Right lobe of liver (tissue), 6 donors: Measurements from ENCODE around the gene CEP164. TPM values are rescaled to one million over a fixed set of nuclear protein-coding genes. Genes with fewer than 3 reads are reported as not detected.
A peak's percentile ranks its signal among the peaks of the same experiment; 100 is the strongest.
"Not testable (repeated sequence)": the region's sequence is repeated elsewhere in the genome, so short reads cannot be mapped to it uniquely, and the experiment has no call there.

ENCODE experiments used
- ATAC-seq, 4 donors: fragments of 200-7000 bp; cut with Tn5 transposase; one replicate each; pipeline ENCODE4 v1.9.1; 2020; ENCODE audit warnings: mild to moderate bottlenecking in 4 of 4, moderate library complexity in 4 of 4
- DNase-seq, 3 donors: peaks; one replicate each; pipeline ENCODE4 v3.0.0-alpha.2; 2020
- H3K27ac ChIP-seq, 3 donors: fragments of 200-600 bp; one replicate each; pipeline ENCODE4 v1.8.0; 2022
- H3K27me3 ChIP-seq, 2 donors: fragments of 200-600 bp; one replicate each; pipeline ENCODE4 v1.8.0; 2022
- H3K36me3 ChIP-seq, 4 donors: fragments of 200-600 bp; sonication (generic) in 1 of 4; one replicate each; pipeline versions ENCODE4 v1.5.1 to v1.8.0; 2017 to 2022; ENCODE audit warnings: control low read depth in 1 of 4
- H3K4me1 ChIP-seq, 4 donors: fragments of 200-600 bp; sonication (generic) in 1 of 4; one replicate each; pipeline versions ENCODE4 v1.5.1 to v1.8.0; 2017 to 2022; ENCODE audit warnings: control low read depth in 1 of 4
- H3K4me3 ChIP-seq, 3 donors: fragments of 200-600 bp; one replicate each; pipeline ENCODE4 v1.8.0; 2022
- H3K9me3 ChIP-seq, 4 donors: fragments of 200-600 bp; sonication (generic) in 1 of 4; one replicate each; pipeline versions ENCODE4 v1.5.1 to v1.8.0; 2017 to 2022; ENCODE audit warnings: control low read depth in 1 of 4
- POLR2A ChIP-seq: fragments of 450-650 bp; IDR thresholded peaks from one replicate; pipeline ENCODE4 v1.6.1; 2017; ENCODE audit warnings: antibody characterized with exemption, mild to moderate bottlenecking
- WGBS: methylation state at CpG from one replicate; pipeline ENCODE4 v1.1.6; 2018; ENCODE audit warnings: low coverage, low lambda C conversion rate; ENCODE audit not compliant: insufficient coverage; ENCODE audit errors: missing lambda C conversion rate; 5-methylcytosine and 5-hydroxymethylcytosine counted together
- intact Hi-C, 2 donors: fragments of 100-400 bp; cut with DNase I; formaldehyde crosslinking; loops; one replicate each; pipeline versions ENCODE4 v1.11.2 to v1.14.1; 2022
- total RNA-seq, 6 experiments: library from RNA; depleted of rRNA in 2 of 6; stranded (reverse); fragments of >200 nt in 2 of 6; fragmentation: NEBNext Ultra II Directional in 3 of 6; extraction: Animal tissue kit (Norgen Biotek cat#: 25700) in 3 of 6; gene quantifications; one replicate each; pipeline versions ENCODE4 v1.1.0 to v1.2.4, GENCODE V29; 2016 to 2023
- TF ChIP-seq, protein P1 (sequence below), 4 donors: fragments of 200-600 bp in 3 of 4; fragments of 450-650 bp in 1 of 4; IDR thresholded peaks; one replicate each; pipeline versions ENCODE4 v1.5.1 to v1.8.0; 2016 to 2022; ENCODE audit warnings: antibody characterized with exemption in 4 of 4, mild to moderate bottlenecking in 2 of 4
- donor health status: DM: no; HTN: yes; CAD: no.
- donor health status: DM: no; HTN: no; CAD: no.
- donor health status: DM: no; HTN: no; CAD: no.
- donor health status: DM: no; HTN: yes; CAD: no.
- donor health status: DM: no; HTN: yes; CAD: no.

Gene CEP164
- total RNA-seq, 6 experiments from 2014 or later = 7.2 to 11.2 (median 8.6) TPM

DNA sequence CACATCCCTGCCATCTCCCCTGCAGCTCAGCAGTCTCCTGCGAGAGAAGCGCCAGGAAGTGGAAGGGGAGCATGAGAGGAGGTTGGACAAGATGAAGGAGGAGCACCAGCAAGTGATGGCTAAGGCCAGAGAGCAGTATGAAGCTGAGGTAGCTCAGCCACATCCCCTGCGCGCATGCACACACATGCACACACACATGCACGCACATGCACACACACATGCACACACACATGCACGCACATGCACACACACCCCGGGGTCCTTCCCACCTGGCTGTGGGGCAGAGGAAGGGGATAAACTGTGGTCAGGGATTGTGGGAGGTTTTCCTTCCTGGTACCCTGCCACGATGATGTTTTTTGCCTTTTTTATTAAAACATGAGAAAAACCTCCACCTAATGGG is 65.3 kb downstream of the CEP164 start:
- no peak overlapping the region for H3K27ac ChIP-seq
- H3K4me3 ChIP-seq = no peak overlapping the region
- ATAC-seq (no peak), DNase-seq (peak in 1 of 3 donors; percentile 25)
- no peaks in the 10 kb centered on the region for H3K27me3 ChIP-seq
- TF ChIP-seq, protein P1, sequence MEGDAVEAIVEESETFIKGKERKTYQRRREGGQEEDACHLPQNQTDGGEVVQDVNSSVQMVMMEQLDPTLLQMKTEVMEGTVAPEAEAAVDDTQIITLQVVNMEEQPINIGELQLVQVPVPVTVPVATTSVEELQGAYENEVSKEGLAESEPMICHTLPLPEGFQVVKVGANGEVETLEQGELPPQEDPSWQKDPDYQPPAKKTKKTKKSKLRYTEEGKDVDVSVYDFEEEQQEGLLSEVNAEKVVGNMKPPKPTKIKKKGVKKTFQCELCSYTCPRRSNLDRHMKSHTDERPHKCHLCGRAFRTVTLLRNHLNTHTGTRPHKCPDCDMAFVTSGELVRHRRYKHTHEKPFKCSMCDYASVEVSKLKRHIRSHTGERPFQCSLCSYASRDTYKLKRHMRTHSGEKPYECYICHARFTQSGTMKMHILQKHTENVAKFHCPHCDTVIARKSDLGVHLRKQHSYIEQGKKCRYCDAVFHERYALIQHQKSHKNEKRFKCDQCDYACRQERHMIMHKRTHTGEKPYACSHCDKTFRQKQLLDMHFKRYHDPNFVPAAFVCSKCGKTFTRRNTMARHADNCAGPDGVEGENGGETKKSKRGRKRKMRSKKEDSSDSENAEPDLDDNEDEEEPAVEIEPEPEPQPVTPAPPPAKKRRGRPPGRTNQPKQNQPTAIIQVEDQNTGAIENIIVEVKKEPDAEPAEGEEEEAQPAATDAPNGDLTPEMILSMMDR (IDR thresholded peaks at IDR 0.05) = no peak
- TF ChIP-seq POLR2A = no peak
- H3K9me3 ChIP-seq = no peaks in the 10 kb centered on the region
- no peaks in the 10 kb centered on the region for H3K4me1 ChIP-seq
- intact Hi-C loops = no loop called here
- WGBS = 73% methylated on average over 2 of the region's 8 CpGs
- H3K36me3 ChIP-seq = peaks cover 0 to 39% (median 10%) of the 10 kb centered on the region in 4 donors

DNA sequence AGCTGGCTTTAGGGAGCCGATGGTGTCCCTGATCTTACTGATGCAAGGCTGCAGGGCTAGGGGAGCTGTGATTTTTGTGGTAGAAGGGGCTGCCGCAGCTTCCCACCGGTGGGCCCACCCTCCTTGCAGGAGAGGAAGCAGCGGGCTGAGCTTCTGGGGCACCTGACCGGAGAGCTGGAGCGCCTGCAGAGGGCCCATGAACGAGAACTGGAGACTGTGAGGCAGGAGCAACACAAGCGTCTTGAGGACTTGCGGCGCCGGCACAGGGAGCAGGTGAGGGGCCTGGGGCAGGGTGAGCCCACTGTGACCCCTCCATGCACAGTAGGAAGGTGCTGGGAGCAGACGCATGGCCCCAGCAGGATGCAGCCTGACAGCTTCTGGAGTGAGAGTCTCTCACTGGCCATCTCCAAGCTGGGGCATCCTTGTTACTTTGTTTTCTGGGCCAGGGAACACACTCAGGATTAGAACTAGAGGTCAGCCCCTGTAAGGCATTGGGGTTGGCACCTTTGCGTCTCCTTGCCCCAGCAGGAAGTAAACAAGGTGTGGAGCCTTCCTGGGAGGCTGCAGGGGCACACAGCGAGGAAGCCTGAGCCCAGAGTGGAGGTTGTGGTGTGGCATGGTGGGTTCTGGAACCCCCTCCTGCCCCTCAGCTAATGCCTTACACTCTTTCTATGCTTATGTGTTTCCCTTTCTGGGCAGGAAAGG is 66.7 kb downstream of the CEP164 start:
- H3K36me3 ChIP-seq = peaks cover 0 to 39% (median 10%) of the 10 kb centered on the region in 4 donors
- no peaks in the 10 kb centered on the region for H3K4me1 ChIP-seq
- TF ChIP-seq POLR2A = no peak
- TF ChIP-seq, protein P1 (IDR thresholded peaks at IDR 0.05) = no peak
- DNase-seq (peak in 1 of 3 donors; percentile 51), ATAC-seq (no peak)
- no peak overlapping the region for H3K4me3 ChIP-seq
- WGBS = 100% methylated on average over 2 of the region's 14 CpGs
- intact Hi-C loops = no loop called here
- no peaks in the 10 kb centered on the region for H3K9me3 ChIP-seq
- no peaks in the 10 kb centered on the region for H3K27me3 ChIP-seq
- no peak overlapping the region for H3K27ac ChIP-seq

DNA sequence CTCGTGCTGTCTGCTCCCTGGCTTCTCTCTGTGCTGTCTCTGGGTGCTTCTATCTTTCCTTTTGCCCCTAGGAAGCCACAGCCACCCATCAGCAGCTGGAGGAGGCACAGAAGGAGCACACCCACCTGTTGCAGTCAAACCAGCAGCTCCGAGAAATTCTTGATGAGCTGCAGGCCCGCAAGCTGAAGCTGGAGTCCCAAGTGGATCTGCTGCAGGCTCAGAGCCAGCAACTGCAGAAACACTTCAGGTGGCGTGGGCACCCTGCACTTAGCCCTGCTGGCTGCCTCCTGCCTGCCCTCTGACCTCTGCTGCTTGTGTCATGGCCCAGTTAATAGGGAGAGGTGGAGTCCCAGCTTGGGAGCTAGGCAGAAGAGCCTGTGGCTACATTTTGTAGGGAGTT is 67.8 kb downstream of the CEP164 start:
- intact Hi-C loops = no loop called here
- ATAC-seq (peak in 1 of 4 donors; percentile 42), DNase-seq (peak in 1 of 3 donors; percentile 34)
- no peak overlapping the region for H3K27ac ChIP-seq
- H3K36me3 ChIP-seq = peaks cover 0 to 39% (median 10%) of the 10 kb centered on the region in 4 donors
- WGBS = 100% methylated on average over 1 of the region's 4 CpGs
- no peaks in the 10 kb centered on the region for H3K27me3 ChIP-seq
- no peaks in the 10 kb centered on the region for H3K4me1 ChIP-seq
- no peak for TF ChIP-seq POLR2A
- TF ChIP-seq, protein P1 (IDR thresholded peaks at IDR 0.05) = no peak
- no peak overlapping the region for H3K4me3 ChIP-seq
- H3K9me3 ChIP-seq = no peaks in the 10 kb centered on the region

DNA sequence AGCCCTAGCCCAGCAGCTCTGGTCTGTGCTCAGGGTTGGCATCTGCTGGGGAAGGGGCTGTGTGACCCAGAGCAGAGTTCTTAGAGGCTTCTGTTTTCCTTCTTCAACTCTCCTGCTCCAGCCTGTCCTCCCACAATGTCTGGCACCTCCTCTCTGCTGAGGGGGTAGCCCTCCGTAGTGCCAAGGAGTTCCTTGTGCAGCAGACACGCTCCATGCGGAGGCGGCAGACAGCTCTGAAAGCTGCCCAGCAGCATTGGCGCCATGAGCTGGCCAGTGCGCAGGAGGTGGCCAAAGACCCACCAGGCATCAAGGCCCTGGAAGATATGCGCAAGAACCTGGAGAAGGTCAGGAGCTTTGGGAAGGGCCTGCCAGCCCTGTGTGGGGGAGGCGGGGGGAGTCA is 69.3 kb downstream of the CEP164 start:
- H3K4me1 ChIP-seq = no peaks in the 10 kb centered on the region
- H3K27ac ChIP-seq = no peak overlapping the region
- intact Hi-C loops = no loop called here
- no CpG with 5 or more reads among the region's 8 CpGs for WGBS
- DNase-seq (peak in 1 of 3 donors; percentile 43), ATAC-seq (peak in 1 of 4 donors; percentile 33)
- no peak for TF ChIP-seq POLR2A
- TF ChIP-seq, protein P1 (IDR thresholded peaks at IDR 0.05) = no peak
- H3K36me3 ChIP-seq = peaks cover 0 to 29% (median 7%) of the 10 kb centered on the region in 4 donors
- H3K4me3 ChIP-seq = no peak overlapping the region
- no peaks in the 10 kb centered on the region for H3K27me3 ChIP-seq
- no peaks in the 10 kb centered on the region for H3K9me3 ChIP-seq

DNA sequence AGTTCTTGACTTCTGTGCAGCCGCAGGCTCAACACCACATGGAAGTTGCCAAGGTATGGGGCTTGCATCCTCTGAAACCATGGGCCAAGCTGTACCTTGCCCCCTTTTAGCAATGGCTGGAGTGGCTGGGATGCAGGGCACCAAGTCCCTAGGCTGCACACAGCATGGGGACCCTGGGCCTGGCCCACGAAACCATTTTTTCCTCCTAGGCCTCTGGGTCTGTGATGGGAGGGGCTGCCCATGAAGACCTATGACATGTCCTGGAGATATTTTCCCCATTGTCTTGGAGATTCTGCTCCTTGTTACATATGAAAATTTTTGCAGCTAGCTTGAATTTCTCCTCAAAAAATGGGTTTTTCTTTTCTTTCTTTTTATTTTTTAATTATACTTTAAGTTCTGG is 71.0 kb downstream of the CEP164 start:
- peak in 1 of 3 donors; percentile 15 for DNase-seq
- WGBS = 83% methylated on average over 1 of the region's 2 CpGs
- H3K36me3 ChIP-seq = peaks cover 0 to 20% (median 4%) of the 10 kb centered on the region in 4 donors
- H3K4me1 ChIP-seq, H3K4me3 ChIP-seq, H3K27ac ChIP-seq, intact Hi-C loops, ATAC-seq, H3K9me3 ChIP-seq, H3K27me3 ChIP-seq: not testable (repeated sequence)

DNA sequence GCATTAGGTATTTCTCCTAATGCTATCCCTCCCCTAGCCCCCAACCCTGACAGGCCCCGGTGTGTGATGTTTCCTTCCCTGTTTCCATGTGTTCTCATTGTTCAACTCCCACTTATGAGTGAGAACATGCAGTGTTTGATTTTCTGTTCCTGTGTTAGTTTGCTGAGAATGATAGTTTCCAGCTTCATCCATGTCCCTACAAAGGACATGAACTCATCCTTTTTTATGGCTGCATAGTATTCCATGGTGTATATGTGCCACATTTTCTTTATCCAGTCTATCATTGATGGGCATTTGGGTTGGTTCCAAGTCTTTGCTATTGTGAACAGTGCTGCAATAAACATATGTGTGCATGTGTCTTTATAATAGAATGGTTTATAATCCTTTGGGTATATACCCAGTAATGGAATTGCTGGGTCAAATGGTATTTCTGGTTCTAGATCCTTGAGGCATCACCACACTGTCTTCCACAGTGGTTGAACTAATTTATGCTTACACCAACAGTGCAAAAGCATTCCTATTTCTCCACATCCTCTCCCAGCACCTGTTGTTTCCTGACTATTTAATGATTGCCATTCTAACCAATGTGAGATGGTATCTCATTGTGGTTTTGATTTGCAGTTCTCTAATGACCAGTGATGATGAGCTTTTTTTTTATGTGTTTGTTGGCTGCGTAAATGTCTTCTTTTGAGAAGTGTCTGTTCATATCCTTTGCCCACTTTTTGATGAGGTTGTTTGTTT is 71.6 kb downstream of the CEP164 start:
- ATAC-seq, H3K4me3 ChIP-seq, H3K27me3 ChIP-seq, H3K27ac ChIP-seq, intact Hi-C loops, DNase-seq, H3K9me3 ChIP-seq, H3K4me1 ChIP-seq: not testable (repeated sequence)
- H3K36me3 ChIP-seq = peaks cover 0 to 16% (median 4%) of the 10 kb centered on the region in 4 donors
- WGBS = 92% methylated on average over 2 of the region's 2 CpGs

DNA sequence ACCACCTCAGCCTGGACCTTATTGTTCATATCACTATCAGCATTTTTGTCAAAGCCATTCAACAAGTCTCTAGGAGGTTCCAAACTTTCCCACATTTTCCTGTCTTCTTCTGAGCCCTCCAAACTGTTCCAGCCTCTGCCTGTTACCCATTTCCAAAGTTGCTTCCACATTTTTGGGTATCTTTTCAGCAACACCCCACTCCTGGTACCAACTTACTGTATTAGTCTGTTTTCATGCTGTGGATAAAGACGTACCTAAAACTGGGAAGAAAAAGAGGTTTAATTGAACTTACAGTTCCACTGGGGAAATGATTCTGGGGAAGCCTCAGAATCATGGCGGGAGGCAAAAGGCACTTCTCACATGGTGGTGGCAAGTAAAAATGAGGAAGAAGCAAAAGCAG is 78.2 kb downstream of the CEP164 start:
- peaks cover 0 to 15% (median 8%) of the 10 kb centered on the region in 4 donors for H3K36me3 ChIP-seq
- ATAC-seq, H3K4me3 ChIP-seq, H3K27ac ChIP-seq, H3K27me3 ChIP-seq, intact Hi-C loops, DNase-seq, H3K4me1 ChIP-seq, H3K9me3 ChIP-seq: not testable (repeated sequence)
- WGBS = 94% methylated on average over 2 of the region's 2 CpGs
